SK-N-SH treated with all-trans-retinoic acid at 6 μM for 48 hours (cell line): Measurements from ENCODE around the gene PCARE.

ENCODE experiments used
- ATAC-seq: fragments of 200-7000 bp; cut with Tn5 transposase; 3 replicates; pipeline ENCODE4 v1.9.1; 2020; ENCODE audit warnings: mild to moderate bottlenecking, moderate library complexity
- ARNTL ChIP-seq: fragments of 450-650 bp; formaldehyde crosslinking; IDR thresholded peaks from 2 replicates; pipeline ENCODE4 v1.5.0; 2020; ENCODE audit warnings: low read depth, mild to moderate bottlenecking, moderate library complexity, borderline replicate concordance
- BACH2 ChIP-seq: fragments of 250-450 bp; sonication (Bioruptor Pico); IDR thresholded peaks from 2 replicates; pipeline ENCODE4 v1.9.0; 2021; ENCODE audit warnings: mild to moderate bottlenecking, borderline replicate concordance
- CREB5 ChIP-seq: fragments of 250-450 bp; sonication (Bioruptor Pico); IDR thresholded peaks from 2 replicates; pipeline ENCODE4 v1.5.1; 2020; ENCODE audit warnings: low read depth, mild to moderate bottlenecking, moderate library complexity
- CSDC2 ChIP-seq: fragments of 250-450 bp; sonication (Bioruptor Pico); IDR thresholded peaks from 2 replicates; pipeline ENCODE4 v1.5.0; 2020; ENCODE audit warnings: mild to moderate bottlenecking, moderate library complexity
- GLIS3 ChIP-seq: fragments of 250-450 bp; sonication (Bioruptor Pico); IDR thresholded peaks from 2 replicates; pipeline ENCODE4 v1.5.0; 2020; ENCODE audit warnings: mild to moderate bottlenecking, moderate library complexity
- ISL1 ChIP-seq: fragments of 250-450 bp; sonication (Bioruptor Pico); IDR thresholded peaks from 2 replicates; pipeline ENCODE4 v2.1.2; 2022; ENCODE audit warnings: mild to moderate bottlenecking, moderate library complexity
- OSR1 ChIP-seq: fragments of 250-450 bp; sonication (Bioruptor Pico); IDR thresholded peaks from 2 replicates; pipeline ENCODE4 v1.8.0; 2022; ENCODE audit warnings: moderate library complexity, mild to moderate bottlenecking, inconsistent platforms
- POU6F1 ChIP-seq: fragments of 250-450 bp; sonication (Bioruptor Pico); IDR thresholded peaks from 2 replicates; pipeline ENCODE4 v1.8.0; 2021; ENCODE audit warnings: low read depth, mild to moderate bottlenecking, moderate library complexity, borderline replicate concordance
- RARB ChIP-seq: fragments of 250-450 bp; sonication (Bioruptor Pico); IDR thresholded peaks from 2 replicates; pipeline ENCODE4 v1.8.0; 2021; ENCODE audit warnings: mild to moderate bottlenecking, moderate library complexity
- TOX ChIP-seq: fragments of 250-450 bp; sonication (Bioruptor Pico); IDR thresholded peaks from 2 replicates; pipeline ENCODE4 v1.8.0; 2021; ENCODE audit warnings: mild to moderate bottlenecking, moderate library complexity, borderline replicate concordance
- TSHZ2 ChIP-seq: fragments of 250-450 bp; sonication (Bioruptor Pico); IDR thresholded peaks from 2 replicates; pipeline ENCODE4 v1.5.0; 2020; ENCODE audit warnings: mild to moderate bottlenecking, moderate library complexity
- ZC3H10 ChIP-seq: fragments of 250-450 bp; sonication (Bioruptor Pico); IDR thresholded peaks from 2 replicates; pipeline ENCODE4 v1.5.1; 2021; ENCODE audit warnings: mild to moderate bottlenecking, moderate library complexity
- ZFP30 ChIP-seq: fragments of 450-650 bp; formaldehyde crosslinking; IDR thresholded peaks from 2 replicates; pipeline ENCODE4 v1.5.0; 2022; ENCODE audit warnings: mild to moderate bottlenecking, moderate library complexity
- ZNF565 ChIP-seq: fragments of 450-650 bp; formaldehyde crosslinking; conservative IDR thresholded peaks from 2 replicates; pipeline ENCODE4 v1.5.0; 2020; ENCODE audit warnings: low read depth, mild to moderate bottlenecking, moderate library complexity
- ZNF70 ChIP-seq: fragments of 450-650 bp; formaldehyde crosslinking; IDR thresholded peaks from 2 replicates; pipeline ENCODE4 v1.5.0; 2020; ENCODE audit warnings: mild to moderate bottlenecking, moderate library complexity
- ZNF8 ChIP-seq: fragments of 450-650 bp; formaldehyde crosslinking; IDR thresholded peaks from 2 replicates; pipeline ENCODE4 v1.5.0; 2020; ENCODE audit warnings: mild to moderate bottlenecking, moderate library complexity
- TF ChIP-seq, protein P1 (sequence below): fragments of 250-450 bp; sonication (Bioruptor Pico); IDR thresholded peaks from 2 replicates; pipeline ENCODE4 v1.5.1; 2021; ENCODE audit warnings: mild to moderate bottlenecking, moderate library complexity
- TF ChIP-seq, protein P2 (sequence below): fragments of 250-450 bp; sonication (Bioruptor Pico); IDR thresholded peaks from 2 replicates; pipeline ENCODE4 v1.8.0; 2020; ENCODE audit warnings: mild to moderate bottlenecking, moderate library complexity, borderline replicate concordance

PCARE gene

DNA sequence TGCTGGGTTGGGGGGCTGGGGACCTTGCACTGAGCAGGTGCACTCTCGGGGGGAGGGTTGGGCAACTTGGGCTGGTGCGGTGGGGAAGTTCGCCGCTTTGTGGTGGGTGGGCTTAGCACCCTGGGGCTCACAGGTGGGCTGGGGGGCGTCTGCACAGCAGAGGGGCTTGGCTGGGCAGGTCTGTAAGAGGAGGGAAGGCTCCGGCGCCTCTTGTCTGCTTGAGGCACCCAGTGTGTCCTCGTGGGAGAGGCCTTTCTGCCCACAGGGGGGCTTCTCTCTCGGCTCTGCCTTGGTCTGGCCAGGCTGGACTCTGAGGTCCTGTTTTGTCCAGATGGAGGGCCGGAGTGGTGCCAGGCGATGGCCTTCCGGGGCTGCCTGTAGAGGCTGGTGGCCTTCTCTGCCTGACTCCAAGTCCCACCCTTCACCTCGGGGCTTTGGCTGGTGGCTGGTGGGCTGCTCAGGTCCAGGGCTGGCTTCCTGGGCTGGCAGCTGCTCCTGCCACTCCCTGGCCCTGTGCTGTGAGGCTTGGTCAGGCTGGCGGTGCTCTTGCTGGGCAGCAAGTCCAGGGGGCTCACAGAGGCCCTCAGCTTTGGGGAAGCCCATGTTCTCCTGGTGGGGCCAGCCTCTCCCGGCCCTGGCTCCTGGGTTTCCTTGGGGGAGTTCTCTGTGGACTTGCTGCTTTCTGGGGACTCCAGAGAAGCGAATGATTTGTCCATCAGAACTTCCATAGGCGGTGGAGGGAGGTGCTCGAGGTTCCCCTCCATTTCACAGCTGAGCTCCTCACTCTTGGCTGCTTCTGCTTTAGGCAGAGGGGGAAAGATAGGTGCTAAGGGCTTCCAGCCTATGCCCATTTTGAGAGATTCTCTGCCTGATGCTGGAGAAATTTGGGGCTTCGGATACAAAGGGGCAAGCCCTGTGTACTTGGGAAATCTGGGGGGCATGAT, 3.0 kb downstream of the PCARE start (continued):
- TF ChIP-seq, protein P1, sequence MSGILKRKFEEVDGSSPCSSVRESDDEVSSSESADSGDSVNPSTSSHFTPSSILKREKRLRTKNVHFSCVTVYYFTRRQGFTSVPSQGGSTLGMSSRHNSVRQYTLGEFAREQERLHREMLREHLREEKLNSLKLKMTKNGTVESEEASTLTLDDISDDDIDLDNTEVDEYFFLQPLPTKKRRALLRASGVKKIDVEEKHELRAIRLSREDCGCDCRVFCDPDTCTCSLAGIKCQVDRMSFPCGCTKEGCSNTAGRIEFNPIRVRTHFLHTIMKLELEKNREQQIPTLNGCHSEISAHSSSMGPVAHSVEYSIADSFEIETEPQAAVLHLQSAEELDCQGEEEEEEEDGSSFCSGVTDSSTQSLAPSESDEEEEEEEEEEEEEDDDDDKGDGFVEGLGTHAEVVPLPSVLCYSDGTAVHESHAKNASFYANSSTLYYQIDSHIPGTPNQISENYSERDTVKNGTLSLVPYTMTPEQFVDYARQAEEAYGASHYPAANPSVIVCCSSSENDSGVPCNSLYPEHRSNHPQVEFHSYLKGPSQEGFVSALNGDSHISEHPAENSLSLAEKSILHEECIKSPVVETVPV (CRISPR knock-in tag) = no peak
- no peak for TF ChIP-seq TSHZ2
- no peak for TF ChIP-seq RARB
- no peak for TF ChIP-seq OSR1 (CRISPR knock-in tag)

DNA sequence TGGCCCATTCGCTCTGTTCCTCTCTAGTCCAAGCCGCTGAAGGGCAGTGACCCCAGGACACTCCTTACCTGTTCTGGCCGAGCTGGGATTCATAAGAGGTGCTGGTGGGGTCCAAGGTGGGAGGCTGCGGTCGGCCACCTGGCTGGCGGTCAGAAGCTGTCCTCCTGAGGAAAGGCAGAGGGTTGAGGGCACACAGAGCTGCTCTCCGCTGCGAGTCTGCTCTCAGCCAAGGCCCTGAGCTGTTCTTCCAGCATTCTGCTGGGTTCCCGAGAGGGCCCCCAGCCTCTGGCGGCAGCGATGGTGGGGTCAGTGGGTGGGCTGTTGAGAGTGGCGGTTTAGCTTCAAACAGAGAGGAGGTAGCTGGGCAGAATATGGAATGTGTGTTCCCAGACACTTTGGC, 3.8 kb downstream of the PCARE start:
- ATAC-seq = no peak
- no peak for TF ChIP-seq ZC3H10 (CRISPR knock-in tag)
- no peak for TF ChIP-seq CSDC2 (CRISPR knock-in tag)
- TF ChIP-seq, all 23 proteins: peak for 0

- no peak for TF ChIP-seq ZFP30 (CRISPR knock-in tag)
- TF ChIP-seq, protein P1 (CRISPR knock-in tag) = no peak
- no peak for TF ChIP-seq TOX (CRISPR knock-in tag)
- TF ChIP-seq ARNTL = no peak
- TF ChIP-seq CREB5 = no peak
- TF ChIP-seq ZNF70 (CRISPR knock-in tag) = no peak
- no peak for TF ChIP-seq ZNF565
- no peak for TF ChIP-seq RARB
- TF ChIP-seq CSDC2 (CRISPR knock-in tag) = no peak
- no peak for TF ChIP-seq BACH2 (CRISPR knock-in tag)
- no peak for TF ChIP-seq POU6F1
- TF ChIP-seq GLIS3 (CRISPR knock-in tag) = no peak
- TF ChIP-seq ZNF8 (CRISPR knock-in tag) = no peak
- no peak for TF ChIP-seq OSR1 (CRISPR knock-in tag)
- TF ChIP-seq, protein P2, sequence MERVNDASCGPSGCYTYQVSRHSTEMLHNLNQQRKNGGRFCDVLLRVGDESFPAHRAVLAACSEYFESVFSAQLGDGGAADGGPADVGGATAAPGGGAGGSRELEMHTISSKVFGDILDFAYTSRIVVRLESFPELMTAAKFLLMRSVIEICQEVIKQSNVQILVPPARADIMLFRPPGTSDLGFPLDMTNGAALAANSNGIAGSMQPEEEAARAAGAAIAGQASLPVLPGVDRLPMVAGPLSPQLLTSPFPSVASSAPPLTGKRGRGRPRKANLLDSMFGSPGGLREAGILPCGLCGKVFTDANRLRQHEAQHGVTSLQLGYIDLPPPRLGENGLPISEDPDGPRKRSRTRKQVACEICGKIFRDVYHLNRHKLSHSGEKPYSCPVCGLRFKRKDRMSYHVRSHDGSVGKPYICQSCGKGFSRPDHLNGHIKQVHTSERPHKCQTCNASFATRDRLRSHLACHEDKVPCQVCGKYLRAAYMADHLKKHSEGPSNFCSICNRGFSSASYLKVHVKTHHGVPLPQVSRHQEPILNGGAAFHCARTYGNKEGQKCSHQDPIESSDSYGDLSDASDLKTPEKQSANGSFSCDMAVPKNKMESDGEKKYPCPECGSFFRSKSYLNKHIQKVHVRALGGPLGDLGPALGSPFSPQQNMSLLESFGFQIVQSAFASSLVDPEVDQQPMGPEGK = no peak
- no peak for TF ChIP-seq ISL1
- no peak for ATAC-seq
Measured at GRCh38 chr2:29068513-29068912, 5.8 kb downstream of the PCARE start.
